ENCODE results near the gene SECTM1. TPM values are rescaled to one million over a fixed set of nuclear protein-coding genes. Genes with fewer than 3 reads are reported as not detected.
A peak's percentile ranks its signal among the peaks of the same experiment; 100 is the strongest.

The SECTM1 gene
- total and polyA plus RNA-seq, 3 experiments from 2014 or later = 0.49 to 1.9 (median 1.1) TPM

GRCh38 chr17:82314727-82315605 is 18.6 kb downstream of the SECTM1 start:
- peaks cover 6% of the 10 kb centered on the region for H3K36me3 ChIP-seq (ENCODE audit: insufficient read depth, low read length)
- no peak for DNase-seq
- peaks cover 9% of the 10 kb centered on the region for H3K4me1 ChIP-seq (ENCODE audit: insufficient read depth, low read length)
- H3K9me3 Mint-ChIP-seq = no peaks in the 10 kb centered on the region
- H3K9me3 ChIP-seq (ENCODE audit: low read length) = no peaks in the 10 kb centered on the region
- H3K4me3 ChIP-seq (ENCODE audit: low read length) = peak overlapping the region; percentile 91
- H3K4me3 Mint-ChIP-seq = peak overlapping the region in 6 of 7 donors; percentile 63 to 95 (median 94)
- H3K27me3 Mint-ChIP-seq = peaks cover 0 to 2% of the 10 kb centered on the region in 2 donors
- ChIA-PET POLR2A (interaction anchor here (1.2 to 3.1 kb wide), 2 partner anchors 12 to 16 kb away, joined by 3 to 37 read pairs; no protein-coding TSS in a partner anchor), CTCF (interaction anchor here (8.2 kb wide), 1 partner anchor 15 kb away, joined by 127 read pairs; no protein-coding TSS in a partner anchor)
- H3K4me1 Mint-ChIP-seq = peaks cover 8 to 26% (median 13%) of the 10 kb centered on the region in 3 donors
- peak overlapping the region; percentile 45 for H3K27ac ChIP-seq (ENCODE audit: low read depth, low read length)
- H3K27me3 ChIP-seq (ENCODE audit: insufficient read depth, low read length, poor library complexity, severe bottlenecking) = no peaks in the 10 kb centered on the region
- peaks cover 0 to 22% (median 0%) of the 10 kb centered on the region in 3 donors for H3K36me3 Mint-ChIP-seq
- H3K27ac Mint-ChIP-seq = peak overlapping the region in 5 of 8 donors; percentile 42 to 99 (median 96)

- ChIA-PET CTCF (interaction anchor here (8.2 kb wide), 1 partner anchor 14 kb away, joined by 127 read pairs; no protein-coding TSS in a partner anchor), POLR2A (interaction anchor here (1.2 to 1.4 kb wide), 2 partner anchors 11 to 16 kb away, joined by 3 to 4 read pairs; no protein-coding TSS in a partner anchor)
- Mint-ChIP-seq H3K9me3 (no peaks in the 10 kb centered on the region), H3K36me3 (peaks cover 0 to 22% (median 0%) of the 10 kb centered on the region in 3 donors), H3K4me1 (peaks cover 8 to 26% (median 13%) of the 10 kb centered on the region in 3 donors), H3K27me3 (peaks cover 0 to 2% of the 10 kb centered on the region in 2 donors), H3K27ac (peak overlapping the region in 3 of 8 donors; percentile 17 to 53 (median 17)), H3K4me3 (peak overlapping the region in 5 of 7 donors; percentile 50 to 69 (median 56))
- H3K36me3 ChIP-seq (ENCODE audit: insufficient read depth, low read length) = peaks cover 6% of the 10 kb centered on the region
- no peaks in the 10 kb centered on the region for H3K9me3 ChIP-seq (ENCODE audit: low read length)
- H3K4me1 ChIP-seq (ENCODE audit: insufficient read depth, low read length) = peaks cover 9% of the 10 kb centered on the region
- no peak overlapping the region for H3K4me3 ChIP-seq (ENCODE audit: low read length)
- no peak overlapping the region for H3K27ac ChIP-seq (ENCODE audit: low read depth, low read length)
- DNase-seq = no peak
- H3K27me3 ChIP-seq (ENCODE audit: insufficient read depth, low read length, poor library complexity, severe bottlenecking) = no peaks in the 10 kb centered on the region
Measured at GRCh38 chr17:82314012-82314726, 19.4 kb downstream of the SECTM1 start.

- Histone ChIP-seq H3K4me3 (ENCODE audit: low read length) (no peak overlapping the region), H3K27ac (ENCODE audit: low read depth, low read length) (no peak overlapping the region), H3K36me3 (ENCODE audit: insufficient read depth, low read length) (peaks cover 6% of the 10 kb centered on the region), H3K9me3 (ENCODE audit: low read length) (no peaks in the 10 kb centered on the region), H3K27me3 (ENCODE audit: insufficient read depth, low read length, poor library complexity, severe bottlenecking) (no peaks in the 10 kb centered on the region), H3K4me1 (ENCODE audit: insufficient read depth, low read length) (peaks cover 9% of the 10 kb centered on the region)
- ChIA-PET CTCF (interaction anchor here (8.2 kb wide), 1 partner anchor 13 kb away, joined by 127 read pairs; no protein-coding TSS in a partner anchor), POLR2A (interaction anchor here (1.4 kb wide), 1 partner anchor 15 kb away, joined by 4 read pairs; no protein-coding TSS in a partner anchor)
- DNase-seq = no peak
- Mint-ChIP-seq H3K4me1 (peaks cover 8 to 26% (median 14%) of the 10 kb centered on the region in 3 donors), H3K27ac (peak overlapping the region in 4 of 8 donors; percentile 17 to 58 (median 40)), H3K4me3 (peak overlapping the region in 5 of 7 donors; percentile 32 to 69 (median 50)), H3K27me3 (peaks cover 0 to 2% of the 10 kb centered on the region in 2 donors), H3K36me3 (peaks cover 0 to 22% (median 0%) of the 10 kb centered on the region in 3 donors), H3K9me3 (no peaks in the 10 kb centered on the region)
Measured at GRCh38 chr17:82313195-82314011, 20.2 kb downstream of the SECTM1 start.

GRCh38 chr17:82311971-82312370 is 21.6 kb downstream of the SECTM1 start:
- Mint-ChIP-seq H3K27ac (no peak overlapping the region), H3K9me3 (no peaks in the 10 kb centered on the region), H3K4me1 (peaks cover 11 to 28% (median 15%) of the 10 kb centered on the region in 3 donors), H3K36me3 (peaks cover 0 to 22% (median 0%) of the 10 kb centered on the region in 3 donors), H3K27me3 (peaks cover 0 to 2% of the 10 kb centered on the region in 2 donors), H3K4me3 (no peak overlapping the region)
- no peak for DNase-seq
- peaks cover 6% of the 10 kb centered on the region for H3K36me3 ChIP-seq (ENCODE audit: insufficient read depth, low read length)
- no peaks in the 10 kb centered on the region for H3K9me3 ChIP-seq (ENCODE audit: low read length)
- no peaks in the 10 kb centered on the region for H3K4me1 ChIP-seq (ENCODE audit: insufficient read depth, low read length)
- POLR2A ChIA-PET = no interaction called here
- H3K4me3 ChIP-seq (ENCODE audit: low read length) = no peak overlapping the region
- no peak overlapping the region for H3K27ac ChIP-seq (ENCODE audit: low read depth, low read length)
- CTCF ChIA-PET = interaction anchor here (8.2 kb wide), 1 partner anchor 12 kb away, joined by 127 read pairs; no protein-coding TSS in a partner anchor
- H3K27me3 ChIP-seq (ENCODE audit: insufficient read depth, low read length, poor library complexity, severe bottlenecking) = no peaks in the 10 kb centered on the region

GRCh38 chr17:82310877-82311276 is 22.7 kb downstream of the SECTM1 start:
- CTCF ChIA-PET = interaction anchor here (1.1 to 8.2 kb wide), 2 partner anchors 11 to 75 kb away, joined by 3 to 127 read pairs; no protein-coding TSS in a partner anchor

GRCh38 chr17:82309656-82310570 is 23.7 kb downstream of the SECTM1 start:
- H3K27me3 ChIP-seq (ENCODE audit: insufficient read depth, low read length, poor library complexity, severe bottlenecking) = no peaks in the 10 kb centered on the region
- no peaks in the 10 kb centered on the region for H3K9me3 ChIP-seq (ENCODE audit: low read length)
- H3K27ac ChIP-seq (ENCODE audit: low read depth, low read length) = no peak overlapping the region
- POLR2A ChIA-PET = interaction anchor here (0.9 kb wide), 1 partner anchor 24 kb away, joined by 3 read pairs; no protein-coding TSS in a partner anchor
- H3K27me3 Mint-ChIP-seq = peaks cover 0 to 4% of the 10 kb centered on the region in 2 donors
- peaks cover 6% of the 10 kb centered on the region for H3K36me3 ChIP-seq (ENCODE audit: insufficient read depth, low read length)
- H3K9me3 Mint-ChIP-seq = no peaks in the 10 kb centered on the region
- CTCF ChIA-PET = interaction anchor here (1.1 to 8.2 kb wide), 4 partner anchors 9 to 74 kb away, joined by 3 to 127 read pairs (median 4); no protein-coding TSS in a partner anchor
- peaks cover 20 to 31% (median 23%) of the 10 kb centered on the region in 3 donors for H3K4me1 Mint-ChIP-seq
- H3K27ac Mint-ChIP-seq = peak overlapping the region in 1 of 8 donors; percentile 69
- no peak overlapping the region for H3K4me3 Mint-ChIP-seq
- H3K4me1 ChIP-seq (ENCODE audit: insufficient read depth, low read length) = peaks cover 16% of the 10 kb centered on the region
- no peak overlapping the region for H3K4me3 ChIP-seq (ENCODE audit: low read length)
- peaks cover 0 to 12% (median 0%) of the 10 kb centered on the region in 3 donors for H3K36me3 Mint-ChIP-seq
- DNase-seq = no peak

More at GRCh38 chr17:82310877-82311276, 22.7 kb downstream of the SECTM1 start:
- no peak overlapping the region for H3K27ac ChIP-seq (ENCODE audit: low read depth, low read length)
- no peak overlapping the region for H3K4me3 Mint-ChIP-seq
- peaks cover 19 to 30% (median 20%) of the 10 kb centered on the region in 3 donors for H3K4me1 Mint-ChIP-seq
- no peaks in the 10 kb centered on the region for H3K9me3 Mint-ChIP-seq
- peaks cover 6% of the 10 kb centered on the region for H3K36me3 ChIP-seq (ENCODE audit: insufficient read depth, low read length)
- H3K4me3 ChIP-seq (ENCODE audit: low read length) = no peak overlapping the region
- POLR2A ChIA-PET = no interaction called here
- no peaks in the 10 kb centered on the region for H3K27me3 ChIP-seq (ENCODE audit: insufficient read depth, low read length, poor library complexity, severe bottlenecking)
- peaks cover 0 to 4% of the 10 kb centered on the region in 2 donors for H3K27me3 Mint-ChIP-seq
- H3K9me3 ChIP-seq (ENCODE audit: low read length) = no peaks in the 10 kb centered on the region
- H3K36me3 Mint-ChIP-seq = peaks cover 0 to 16% (median 0%) of the 10 kb centered on the region in 3 donors
- H3K4me1 ChIP-seq (ENCODE audit: insufficient read depth, low read length) = peaks cover 6% of the 10 kb centered on the region
- H3K27ac Mint-ChIP-seq = peak overlapping the region in 1 of 8 donors; percentile 35
- no peak for DNase-seq

Data from CD8-positive, alpha-beta memory T cell (primary cell).